HEK293T (cell line): ENCODE measurements around the gene MRPL45.

Experiments used
- BHLHE40 ChIP-seq: fragments of 450-650 bp; IDR thresholded peaks from 2 replicates; pipeline ENCODE4 v1.6.1; 2016; ENCODE audit warnings: mild to moderate bottlenecking, moderate library complexity, borderline replicate concordance
- FOXK2 ChIP-seq: fragments of 450-650 bp; IDR thresholded peaks from 2 replicates; pipeline ENCODE4 v1.6.1; 2016; ENCODE audit warnings: mild to moderate bottlenecking
- FOXM1 ChIP-seq: fragments of 450-650 bp; IDR thresholded peaks from 2 replicates; pipeline ENCODE4 v1.6.1; 2017; ENCODE audit warnings: mild to moderate bottlenecking, borderline replicate concordance
- NFRKB ChIP-seq: fragments of 450-650 bp; IDR thresholded peaks from 2 replicates; pipeline ENCODE4 v1.6.1; 2016; ENCODE audit warnings: mild to moderate bottlenecking, moderate library complexity
- SUZ12 ChIP-seq: fragments of 450-650 bp; IDR thresholded peaks from 2 replicates; pipeline ENCODE4 v1.6.1; 2016; ENCODE audit warnings: mild to moderate bottlenecking
- TARDBP ChIP-seq: fragments of 450-650 bp; IDR thresholded peaks from 2 replicates; pipeline ENCODE4 v1.6.1; 2016

GRCh38 chr17:38353086-38353604 lies 56.2 kb downstream of the MRPL45 start:
- TF ChIP-seq SUZ12 (no peak), BHLHE40 (no peak), FOXM1 (no peak), TARDBP (no peak), NFRKB (no peak), FOXK2 (no peak)
